ENCODE results near the gene TBC1D7.

TBC1D7 gene

GRCh38 chr6:13290335-13290734, 38.0 kb downstream of the TBC1D7 start:
- no peak for DNase-seq (ENCODE audit: low read depth)

GRCh38 chr6:13289789-13290318, 38.5 kb downstream of the TBC1D7 start:
- no peak for DNase-seq (ENCODE audit: low read depth)

- no peak for DNase-seq (ENCODE audit: low read depth)
These were observed 39.4 kb downstream of the TBC1D7 start for GRCh38 chr6:13288969-13289391.

- no peak for DNase-seq (ENCODE audit: low read depth)
These were observed 39.9 kb downstream of the TBC1D7 start for GRCh38 chr6:13288481-13288880.

GRCh38 chr6:13287104-13287503, 41.2 kb downstream of the TBC1D7 start:
- no peak for DNase-seq (ENCODE audit: low read depth)

- no peak for DNase-seq (ENCODE audit: low read depth)
These were observed 42.2 kb downstream of the TBC1D7 start for GRCh38 chr6:13286181-13286580.

GRCh38 chr6:13285705-13286104, 42.6 kb downstream of the TBC1D7 start:
- DNase-seq (ENCODE audit: low read depth), result no peak

GRCh38 chr6:13284646-13285045, 43.7 kb downstream of the TBC1D7 start:
- no peak for DNase-seq (ENCODE audit: low read depth)

- no peak for DNase-seq (ENCODE audit: low read depth)
These were observed 45.0 kb downstream of the TBC1D7 start for GRCh38 chr6:13283331-13283730.

- DNase-seq (ENCODE audit: low read depth), result no peak
These were observed 45.8 kb downstream of the TBC1D7 start for GRCh38 chr6:13282393-13283069.

- DNase-seq (ENCODE audit: low read depth), result no peak
These were observed 46.7 kb downstream of the TBC1D7 start for GRCh38 chr6:13281686-13282085.

- DNase-seq (ENCODE audit: low read depth), result no peak
These were observed 48.1 kb downstream of the TBC1D7 start for GRCh38 chr6:13280254-13280653.

- DNase-seq (ENCODE audit: low read depth), result no peak
These were observed 49.3 kb downstream of the TBC1D7 start for GRCh38 chr6:13278991-13279390.

GRCh38 chr6:13278164-13278563, 50.2 kb downstream of the TBC1D7 start:
- DNase-seq (ENCODE audit: low read depth), result no peak

- no peak for DNase-seq (ENCODE audit: low read depth)
These were observed 51.1 kb downstream of the TBC1D7 start for GRCh38 chr6:13277231-13277630.

- no peak for DNase-seq (ENCODE audit: low read depth)
These were observed 52.8 kb downstream of the TBC1D7 start for GRCh38 chr6:13275435-13275989.

GRCh38 chr6:13274707-13275434, 53.5 kb downstream of the TBC1D7 start:
- no peak for DNase-seq (ENCODE audit: low read depth)

- peak; percentile 22 for DNase-seq (ENCODE audit: low read depth)
These were observed 54.2 kb downstream of the TBC1D7 start for GRCh38 chr6:13273931-13274706.

GRCh38 chr6:13273202-13273930, 55.0 kb downstream of the TBC1D7 start:
- no peak for DNase-seq (ENCODE audit: low read depth)

- DNase-seq (ENCODE audit: low read depth), result no peak
These were observed 55.9 kb downstream of the TBC1D7 start for GRCh38 chr6:13272131-13273046.

All from stimulated activated CD8-positive, alpha-beta memory T cell treated with anti-CD3 and anti-CD28 coated beads, Interleukin-15, amount 100 ng/mL, for 24 hours (primary cell).